Ovary (tissue), 9 donors: ENCODE measurements around the gene FOXL3. TPM values are rescaled to one million over a fixed set of nuclear protein-coding genes. Genes with fewer than 3 reads are reported as not detected.

Experiments used
- DNase-seq, 5 donors: peaks; one replicate each; pipeline ENCODE4 v3.0.0-alpha.2; 2019 to 2020
- H3K27ac ChIP-seq, 2 donors: fragments of 200-600 bp; one replicate each; pipeline versions ENCODE4 v1.5.1 to v1.8.0; 2019 to 2022
- H3K27me3 ChIP-seq: fragments of 200-600 bp; one replicate; pipeline ENCODE4 v1.8.0; 2022
- H3K36me3 ChIP-seq: fragments of 200-600 bp; sonication (generic); one replicate; pipeline ENCODE4 v1.5.1; 2019
- H3K4me1 ChIP-seq: one replicate; pipeline ENCODE4 v1.8.1; 2013; ENCODE audit warnings: mild to moderate bottlenecking, moderate library complexity; ENCODE audit not compliant: insufficient read depth
- H3K4me3 ChIP-seq: fragments of 200-600 bp; sonication (generic); one replicate; pipeline ENCODE4 v1.5.1; 2017
- H3K9me3 ChIP-seq, 2 donors: fragments of 200-600 bp in 1 of 2; sonication (generic) in 1 of 2; one replicate each; pipeline versions ENCODE4 v1.5.1 to v1.8.1; 2013 to 2019; ENCODE audit warnings: mild to moderate bottlenecking in 1 of 2, moderate library complexity in 1 of 2
- CTCF ChIP-seq, 3 donors: fragments of 450-650 bp in 2 of 3; fragments of 200-600 bp in 1 of 3; IDR thresholded peaks; one replicate each; pipeline versions ENCODE4 v1.5.1 to v1.8.0; 2016 to 2022; ENCODE audit warnings: antibody characterized with exemption in 3 of 3, mild to moderate bottlenecking in 1 of 3
- EP300 ChIP-seq: sonication (generic); formaldehyde crosslinking; IDR thresholded peaks from one replicate; pipeline ENCODE4 v1.6.1; 2017; ENCODE audit warnings: antibody characterized with exemption
- POLR2A ChIP-seq: fragments of 450-650 bp; IDR thresholded peaks from one replicate; pipeline ENCODE4 v1.6.1; 2017; ENCODE audit warnings: antibody characterized with exemption, mild to moderate bottlenecking, moderate library complexity
- WGBS, 3 donors: extraction: QIAGEN DNeasy Blood & Tissue Kit in 1 of 3; methylation state at CpG; one replicate each; pipeline versions ENCODE4 v1.1.5 to v1.1.7; 2013 to 2017; 5-methylcytosine and 5-hydroxymethylcytosine counted together
- intact Hi-C, 4 donors: fragments of 100-400 bp; cut with DNase I; formaldehyde crosslinking; loops; one replicate each; pipeline versions ENCODE4 v1.11.0 to v1.15.1; 2022 to 2023
- polyA plus RNA-seq, 2 donors: library from polyadenylated mRNA; stranded (reverse); fragments of 200-250 nt in 1 of 2; fragments of 350-450 nt in 1 of 2; fragmentation: Illumina TruSeq in 1 of 2; extraction: RNeasy Lipid Tissue Mini Kit (QIAGEN cat#74804) in 1 of 2; gene quantifications; one replicate each; pipeline ENCODE4 v1.2.3, GENCODE V29; 2013 to 2014
- total RNA-seq, 7 donors: library from RNA; depleted of rRNA in 2 of 7; stranded (reverse); fragments of >200 nt in 2 of 7; fragmentation: NEBNext Ultra II Directional in 3 of 7; extraction: Animal tissue kit (Norgen Biotek cat#: 25700) in 3 of 7; gene quantifications; one replicate each; pipeline versions ENCODE4 v1.1.0 to v1.2.4, GENCODE V29; 2016 to 2023
- donor health status: DM: no; HTN: no; CAD: no; lungs with moderate emphysema.
- donor health status: DM: no; HTN: no; CAD: no.
- donor health status: Bipolar disorder and iron deficiency.
- donor health status: DM: yes; HTN: yes; CAD: no.
- donor health status: DM: no; HTN: no; CAD: no.
- donor health status: DM: yes; HTN: yes; CAD: no.

FOXL3 gene
- total and polyA plus RNA-seq, 9 donors, result not detected

- WGBS, 3 donors, result 80 to 91% (median 85%) methylated on average over 14 of the region's 14 CpGs
- Histone ChIP-seq H3K4me1 (no peaks in the 10 kb centered on the region), H3K4me3 (no peak overlapping the region), H3K27ac (no peak overlapping the region), H3K27me3 (no peaks in the 10 kb centered on the region), H3K9me3 (no peaks in the 10 kb centered on the region), H3K36me3 (no peaks in the 10 kb centered on the region)
- intact Hi-C loops, result loop anchor here in 1 of 4 donors (5.0 kb wide), 1 partner anchor 1350 kb away; no protein-coding TSS in a partner anchor
- TF ChIP-seq POLR2A (no peak), EP300 (no peak), CTCF (IDR thresholded peaks at IDR 0.05) (no peak)
- no peak for DNase-seq
Measured at GRCh38 chr7:272631-273030, 17.3 kb upstream of the FOXL3 start.

- DNase-seq, result no peak
- H3K9me3 ChIP-seq, result no peaks in the 10 kb centered on the region
- intact Hi-C loops, result loop anchor here in 1 of 4 donors (5.0 kb wide), 1 partner anchor 1349 kb away; no protein-coding TSS in a partner anchor
- no peak for TF ChIP-seq EP300
- no peak for TF ChIP-seq CTCF (IDR thresholded peaks at IDR 0.05)
- TF ChIP-seq POLR2A, result no peak
- H3K27ac ChIP-seq, result no peak overlapping the region
- H3K4me1 ChIP-seq, result no peaks in the 10 kb centered on the region
- no peaks in the 10 kb centered on the region for H3K36me3 ChIP-seq
- no peak overlapping the region for H3K4me3 ChIP-seq
- no peaks in the 10 kb centered on the region for H3K27me3 ChIP-seq
- 93 to 94% (median 93%) methylated on average over 7 of the region's 7 CpGs for WGBS, 3 donors
Measured at GRCh38 chr7:273327-273726, 16.6 kb upstream of the FOXL3 start.

GRCh38 chr7:274266-274665 is 15.7 kb upstream of the FOXL3 start:
- TF ChIP-seq POLR2A (no peak), CTCF (IDR thresholded peaks at IDR 0.05) (no peak), EP300 (no peak)
- WGBS, 3 donors, result 45 to 48% (median 46%) methylated on average over 2 of the region's 2 CpGs
- Histone ChIP-seq H3K4me1 (no peaks in the 10 kb centered on the region), H3K9me3 (no peaks in the 10 kb centered on the region), H3K27me3 (no peaks in the 10 kb centered on the region), H3K36me3 (no peaks in the 10 kb centered on the region), H3K27ac (no peak overlapping the region), H3K4me3 (no peak overlapping the region)
- no peak for DNase-seq
- intact Hi-C loops, result loop anchor here in 1 of 4 donors (5.0 kb wide), 1 partner anchor 1348 kb away; no protein-coding TSS in a partner anchor

GRCh38 chr7:276230-276835 is 13.6 kb upstream of the FOXL3 start:
- no peaks in the 10 kb centered on the region for H3K9me3 ChIP-seq

More at GRCh38 chr7:276230-276835, 13.6 kb upstream of the FOXL3 start:
- no peak overlapping the region for H3K4me3 ChIP-seq
- H3K36me3 ChIP-seq, result no peaks in the 10 kb centered on the region
- TF ChIP-seq POLR2A, result no peak
- no peak for TF ChIP-seq EP300
- no peak for TF ChIP-seq CTCF (IDR thresholded peaks at IDR 0.05)
- no peaks in the 10 kb centered on the region for H3K4me1 ChIP-seq
- no peak for DNase-seq
- no peaks in the 10 kb centered on the region for H3K27me3 ChIP-seq
- intact Hi-C loops, result no loop called here
- no peak overlapping the region for H3K27ac ChIP-seq
- 68 to 75% (median 70%) methylated on average over 9 to 10 of the region's 10 CpGs for WGBS, 3 donors
